A673 (cell line): ENCODE results near the gene HMGA1. TPM values are rescaled to one million over a fixed set of nuclear protein-coding genes. Genes with fewer than 3 reads are reported as not detected.
"Not testable (repeated sequence)": the region's sequence is repeated elsewhere in the genome, so short reads cannot be mapped to it uniquely, and the experiment has no call there.

Source experiments
- BruUV-seq: library from RNA; stranded (reverse); fragments of 400-500 nt; replicated peaks from 2 replicates; lab custom pipeline; 2021; lab: Mats Ljungman, UMichigan
- CTCF ChIA-PET: fragments of 300-600 bp; sonication (Branson Sonifier 250); formaldehyde crosslinking; loops from one replicate; lab custom pipeline; 2022; ENCODE audit warnings: antibody characterized with exemption; lab: Charles Lee
- POLR2A ChIA-PET: fragments of 300-600 bp; sonication (Branson Sonifier 250); formaldehyde crosslinking; loops from one replicate; lab custom pipeline; 2022; ENCODE audit warnings: antibody characterized with exemption; ENCODE audit not compliant: low non-redundant PET; lab: Charles Lee
- DNase-seq: peaks from one replicate; pipeline ENCODE4 v3.0.0-alpha.2; 2015; ENCODE audit warnings: low spot score
- H3K27ac ChIP-seq: fragments of 200-600 bp; sonication (generic); 2 replicates; pipeline ENCODE4 v1.5.1; 2016; ENCODE audit warnings: mixed run types, low read depth, mild to moderate bottlenecking, mixed read lengths, antibody characterized with exemption, low read length; ENCODE audit not compliant: poor library complexity, severe bottlenecking
- H3K27me3 ChIP-seq: fragments of 200-600 bp; sonication (generic); replicated peaks from 2 replicates; pipeline ENCODE4 v1.6.1; 2017; ENCODE audit warnings: mixed run types, low read depth, mild to moderate bottlenecking, mixed read lengths, antibody characterized with exemption, low read length; ENCODE audit not compliant: insufficient read depth, poor library complexity
- H3K36me3 ChIP-seq: fragments of 200-600 bp; sonication (generic); 2 replicates; pipeline ENCODE4 v1.6.1; 2016; ENCODE audit warnings: mixed run types, mild to moderate bottlenecking, mixed read lengths, antibody characterized with exemption, low read length; ENCODE audit not compliant: insufficient read depth, poor library complexity, severe bottlenecking
- H3K4me1 ChIP-seq: fragments of 200-600 bp; sonication (generic); 2 replicates; pipeline ENCODE4 v1.6.1; 2017; ENCODE audit warnings: mixed run types, mild to moderate bottlenecking, mixed read lengths, antibody characterized with exemption, low read length; ENCODE audit not compliant: insufficient read depth, poor library complexity, severe bottlenecking
- H3K4me3 ChIP-seq: fragments of 200-600 bp; sonication (generic); 2 replicates; pipeline ENCODE4 v1.5.1; 2016; ENCODE audit warnings: low read depth, mixed run types, mild to moderate bottlenecking, mixed read lengths, low read length; ENCODE audit not compliant: poor library complexity, severe bottlenecking
- H3K9me3 ChIP-seq: fragments of 200-600 bp; sonication (generic); 2 replicates; pipeline ENCODE4 v1.6.1; 2016; ENCODE audit warnings: mixed run types, low read depth, mild to moderate bottlenecking, mixed read lengths, antibody characterized with exemption, low read length; ENCODE audit not compliant: poor library complexity, severe bottlenecking
- EZH2 ChIP-seq: fragments of 200-600 bp; sonication (generic); IDR thresholded peaks from 2 replicates; pipeline ENCODE4 v1.6.1; 2017; ENCODE audit warnings: borderline replicate concordance, low read depth, mild to moderate bottlenecking, mixed read lengths, antibody characterized with exemption, low read length; ENCODE audit not compliant: poor library complexity, severe bottlenecking
- intact Hi-C: fragments of 100-400 bp; cut with micrococcal nuclease; formaldehyde crosslinking; loops from one replicate; pipeline ENCODE4 v1.10.0; 2022; ENCODE audit not compliant: unreplicated experiment
- total RNA-seq: library from RNA; stranded (reverse); gene quantifications from 2 replicates; pipeline ENCODE4 v1.2.3, GENCODE V29; 2021
- TF ChIP-seq, protein P1 (sequence below): fragments of 300-800, 200-600 bp; sonication (generic); conservative IDR thresholded peaks from 2 replicates; pipeline ENCODE4 v1.5.1; 2017; ENCODE audit warnings: low read depth, mild to moderate bottlenecking, antibody characterized with exemption, low read length, moderate library complexity, mixed read lengths

Gene HMGA1
- total RNA-seq, 1 experiment from 2014 or later, result 248 TPM

GRCh38 chr6:34243901-34244884 is 7.5 kb downstream of the HMGA1 start:
- no peaks in the 10 kb centered on the region for H3K9me3 ChIP-seq
- H3K4me3 ChIP-seq, result no peak overlapping the region
- no peaks in the 10 kb centered on the region for H3K27me3 ChIP-seq
- no peak for TF ChIP-seq EZH2
- TF ChIP-seq, protein P1, sequence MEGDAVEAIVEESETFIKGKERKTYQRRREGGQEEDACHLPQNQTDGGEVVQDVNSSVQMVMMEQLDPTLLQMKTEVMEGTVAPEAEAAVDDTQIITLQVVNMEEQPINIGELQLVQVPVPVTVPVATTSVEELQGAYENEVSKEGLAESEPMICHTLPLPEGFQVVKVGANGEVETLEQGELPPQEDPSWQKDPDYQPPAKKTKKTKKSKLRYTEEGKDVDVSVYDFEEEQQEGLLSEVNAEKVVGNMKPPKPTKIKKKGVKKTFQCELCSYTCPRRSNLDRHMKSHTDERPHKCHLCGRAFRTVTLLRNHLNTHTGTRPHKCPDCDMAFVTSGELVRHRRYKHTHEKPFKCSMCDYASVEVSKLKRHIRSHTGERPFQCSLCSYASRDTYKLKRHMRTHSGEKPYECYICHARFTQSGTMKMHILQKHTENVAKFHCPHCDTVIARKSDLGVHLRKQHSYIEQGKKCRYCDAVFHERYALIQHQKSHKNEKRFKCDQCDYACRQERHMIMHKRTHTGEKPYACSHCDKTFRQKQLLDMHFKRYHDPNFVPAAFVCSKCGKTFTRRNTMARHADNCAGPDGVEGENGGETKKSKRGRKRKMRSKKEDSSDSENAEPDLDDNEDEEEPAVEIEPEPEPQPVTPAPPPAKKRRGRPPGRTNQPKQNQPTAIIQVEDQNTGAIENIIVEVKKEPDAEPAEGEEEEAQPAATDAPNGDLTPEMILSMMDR, result peak; percentile 56
- no TSS peak for BruUV-seq
- ChIA-PET POLR2A (interaction anchor here (0.7 kb wide), 1 partner anchor 172 kb away, joined by 3 read pairs; no protein-coding TSS in a partner anchor), CTCF (interaction anchor here (0.5 to 1.1 kb wide), 7 partner anchors 24 to 870 kb away, joined by 3 to 13 read pairs (median 4); no protein-coding TSS in a partner anchor)
- DNase-seq, result peak; percentile 81
- peak overlapping the region; percentile 80 for H3K27ac ChIP-seq
- H3K36me3 ChIP-seq, result peaks cover 13% of the 10 kb centered on the region
- peaks cover 20% of the 10 kb centered on the region for H3K4me1 ChIP-seq
- intact Hi-C loops, result no loop called here

GRCh38 chr6:34245032-34245760 is 8.5 kb downstream of the HMGA1 start:
- H3K27me3 ChIP-seq, H3K4me3 ChIP-seq, CTCF ChIA-PET, DNase-seq, H3K27ac ChIP-seq, POLR2A ChIA-PET, H3K9me3 ChIP-seq: not testable (repeated sequence)
- peaks cover 13% of the 10 kb centered on the region for H3K36me3 ChIP-seq
- BruUV-seq, result TSS peak; percentile 71
- intact Hi-C loops, result loop anchor here (5.0 kb wide), 1 partner anchor 362 kb away; no protein-coding TSS in a partner anchor
- H3K4me1 ChIP-seq, result peaks cover 20% of the 10 kb centered on the region

DNA sequence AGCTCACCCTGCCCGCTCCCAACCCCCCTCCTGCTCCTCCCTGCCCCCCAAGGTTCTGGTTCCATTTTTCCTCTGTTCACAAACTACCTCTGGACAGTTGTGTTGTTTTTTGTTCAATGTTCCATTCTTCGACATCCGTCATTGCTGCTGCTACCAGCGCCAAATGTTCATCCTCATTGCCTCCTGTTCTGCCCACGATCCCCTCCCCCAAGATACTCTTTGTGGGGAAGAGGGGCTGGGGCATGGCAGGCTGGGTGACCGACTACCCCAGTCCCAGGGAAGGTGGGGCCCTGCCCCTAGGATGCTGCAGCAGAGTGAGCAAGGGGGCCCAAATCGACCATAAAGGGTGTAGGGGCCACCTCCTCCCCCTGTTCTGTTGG is 9.1 kb downstream of the HMGA1 start:
- H3K9me3 ChIP-seq, BruUV-seq, H3K27me3 ChIP-seq, POLR2A ChIA-PET, CTCF ChIA-PET, DNase-seq, H3K4me3 ChIP-seq, H3K27ac ChIP-seq: not testable (repeated sequence)
- Histone ChIP-seq H3K36me3 (peaks cover 13% of the 10 kb centered on the region), H3K4me1 (peaks cover 20% of the 10 kb centered on the region)
- intact Hi-C loops, result loop anchor here (5.0 kb wide), 1 partner anchor 362 kb away; no protein-coding TSS in a partner anchor

- Histone ChIP-seq H3K9me3 (no peaks in the 10 kb centered on the region), H3K36me3 (peaks cover 13% of the 10 kb centered on the region), H3K27ac (no peak overlapping the region), H3K4me1 (peaks cover 20% of the 10 kb centered on the region), H3K4me3 (no peak overlapping the region), H3K27me3 (no peaks in the 10 kb centered on the region)
- DNase-seq, result no peak
- ChIA-PET POLR2A (no interaction called here), CTCF (no interaction called here)
- no TSS peak for BruUV-seq
- intact Hi-C loops, result loop anchor here (5.0 kb wide), 1 partner anchor 361 kb away; no protein-coding TSS in a partner anchor
- TF ChIP-seq EZH2, result no peak
- TF ChIP-seq, protein P1, result no peak
These were observed 9.5 kb downstream of the HMGA1 start for GRCh38 chr6:34246249-34246562.
